GM19468 (cell line): ENCODE measurements around the gene NUDCD3.
"Not testable (repeated sequence)": the region's sequence is repeated elsewhere in the genome, so short reads cannot be mapped to it uniquely, and the experiment has no call there.

Source experiments
- ATAC-seq: cut with Tn5 transposase; IDR thresholded peaks from one replicate; pipeline ENCODE4 v1.9.1; 2021; ENCODE audit warnings: mild to moderate bottlenecking, moderate library complexity, moderate number of reproducible peaks; ENCODE audit not compliant: unreplicated experiment; ENCODE audit errors: extremely low read depth

NUDCD3 gene

GRCh38 chr7:44519546-44519945 lies 29.1 kb upstream of the NUDCD3 start:
- ATAC-seq = no peak

GRCh38 chr7:44518761-44519160 lies 28.3 kb upstream of the NUDCD3 start:
- no peak for ATAC-seq

GRCh38 chr7:44517175-44517574 lies 26.7 kb upstream of the NUDCD3 start:
- ATAC-seq = no peak

DNA sequence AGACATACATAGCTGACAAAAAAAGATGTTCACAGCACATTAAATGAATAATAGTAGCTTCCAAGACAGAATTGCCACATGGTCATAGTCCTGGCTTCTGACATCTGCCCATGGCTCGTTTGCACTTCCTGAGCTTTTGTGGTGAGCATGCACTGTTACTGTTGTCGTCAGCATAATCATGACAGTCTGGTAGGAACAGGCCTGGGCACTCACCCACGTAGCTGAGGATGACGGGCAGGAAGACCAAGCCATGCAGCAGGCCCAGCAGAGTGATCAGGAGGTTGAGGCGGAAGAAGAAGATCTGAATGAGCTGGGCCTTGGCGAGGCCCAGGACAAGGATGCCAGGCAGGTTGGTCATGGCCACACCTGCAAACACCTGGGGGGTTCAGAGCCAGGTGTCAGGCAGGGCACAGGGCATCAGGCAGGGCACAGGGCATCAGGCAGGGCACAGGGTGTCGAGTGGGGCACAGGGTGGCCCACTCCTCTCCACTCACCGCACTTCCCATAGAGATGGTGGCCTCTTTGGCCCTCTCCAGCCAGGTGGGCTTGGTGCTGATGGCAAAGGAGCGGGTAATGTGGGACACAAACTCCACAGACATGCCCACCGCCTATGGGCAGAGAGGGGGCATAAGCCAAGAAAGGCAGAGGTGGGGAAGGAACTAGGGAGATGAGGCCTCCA lies 25.3 kb upstream of the NUDCD3 start:
- ATAC-seq = no peak

- ATAC-seq = no peak
Observed at GRCh38 chr7:44512736-44513135, 22.3 kb upstream of the NUDCD3 start.

- ATAC-seq = no peak
Observed at GRCh38 chr7:44511863-44512468, 21.5 kb upstream of the NUDCD3 start.

GRCh38 chr7:44511236-44511635 lies 20.8 kb upstream of the NUDCD3 start:
- ATAC-seq = no peak

GRCh38 chr7:44508328-44509030 lies 18.0 kb upstream of the NUDCD3 start:
- no peak for ATAC-seq

DNA sequence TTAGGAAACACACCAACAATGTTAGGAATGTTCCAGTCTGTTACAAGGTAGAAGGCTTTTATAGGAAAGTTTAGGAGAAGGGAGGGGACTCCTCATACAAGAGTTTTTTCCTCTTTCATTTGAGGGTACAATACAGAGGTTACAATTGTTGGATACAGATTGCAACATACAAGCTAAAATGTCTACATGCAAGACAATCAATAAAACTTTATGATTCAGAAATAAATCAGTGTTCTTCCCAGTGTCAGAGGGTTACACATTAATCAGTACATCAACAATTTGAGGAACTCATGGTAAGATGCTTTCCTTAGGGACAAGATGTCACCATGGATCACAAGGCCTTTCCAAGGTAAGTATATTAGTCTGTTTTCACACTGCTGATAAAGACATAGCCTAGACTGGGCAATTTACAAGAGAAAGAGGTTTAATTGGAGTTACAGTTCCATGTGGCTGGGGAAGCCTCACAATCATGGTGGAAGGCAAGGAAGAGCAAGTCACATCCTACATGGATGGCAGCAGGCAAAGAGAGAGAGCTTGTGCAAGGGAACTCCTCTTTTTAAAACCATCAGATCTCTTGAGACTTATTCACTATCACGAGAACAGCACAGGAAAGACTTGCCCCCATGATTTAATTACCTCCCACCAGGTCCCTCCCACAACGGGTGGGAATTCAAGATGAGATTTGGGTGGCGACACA lies 16.3 kb upstream of the NUDCD3 start:
- ATAC-seq = not testable (repeated sequence)

GRCh38 chr7:44505595-44505994 lies 15.1 kb upstream of the NUDCD3 start:
- no peak for ATAC-seq

DNA sequence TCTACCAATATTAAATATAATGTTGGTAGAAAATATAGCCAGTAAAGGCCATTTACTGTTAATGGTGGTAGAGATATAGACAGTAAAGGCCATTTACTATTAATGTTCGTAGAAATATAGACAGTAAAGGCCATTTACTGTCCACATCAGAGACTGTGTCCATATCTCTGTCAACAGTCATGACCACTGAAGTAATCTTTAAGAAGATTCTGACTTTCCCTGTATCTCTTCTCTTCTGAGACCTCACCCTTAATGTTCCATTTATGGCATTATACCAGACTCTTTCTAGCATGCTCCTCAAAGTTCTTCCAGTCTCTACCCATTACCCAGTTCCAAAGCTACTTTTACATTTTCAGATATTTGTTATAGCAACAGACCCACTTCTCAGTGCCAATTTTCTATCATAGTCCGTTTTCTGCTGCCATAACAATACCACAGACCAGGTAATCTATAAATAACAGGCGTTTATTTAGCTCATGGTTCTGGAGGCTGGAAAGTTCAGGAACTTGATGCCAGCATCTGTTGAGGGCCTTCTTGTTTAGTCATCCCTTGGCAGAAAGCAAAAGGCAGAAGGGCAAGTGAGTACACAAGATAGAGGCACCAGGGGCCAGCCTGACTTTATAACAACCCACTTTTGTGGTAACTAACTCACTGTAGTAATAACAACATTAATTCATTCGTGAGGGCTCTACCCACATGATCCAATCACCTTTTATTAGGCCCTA lies 7.9 kb upstream of the NUDCD3 start:
- no peak for ATAC-seq

DNA sequence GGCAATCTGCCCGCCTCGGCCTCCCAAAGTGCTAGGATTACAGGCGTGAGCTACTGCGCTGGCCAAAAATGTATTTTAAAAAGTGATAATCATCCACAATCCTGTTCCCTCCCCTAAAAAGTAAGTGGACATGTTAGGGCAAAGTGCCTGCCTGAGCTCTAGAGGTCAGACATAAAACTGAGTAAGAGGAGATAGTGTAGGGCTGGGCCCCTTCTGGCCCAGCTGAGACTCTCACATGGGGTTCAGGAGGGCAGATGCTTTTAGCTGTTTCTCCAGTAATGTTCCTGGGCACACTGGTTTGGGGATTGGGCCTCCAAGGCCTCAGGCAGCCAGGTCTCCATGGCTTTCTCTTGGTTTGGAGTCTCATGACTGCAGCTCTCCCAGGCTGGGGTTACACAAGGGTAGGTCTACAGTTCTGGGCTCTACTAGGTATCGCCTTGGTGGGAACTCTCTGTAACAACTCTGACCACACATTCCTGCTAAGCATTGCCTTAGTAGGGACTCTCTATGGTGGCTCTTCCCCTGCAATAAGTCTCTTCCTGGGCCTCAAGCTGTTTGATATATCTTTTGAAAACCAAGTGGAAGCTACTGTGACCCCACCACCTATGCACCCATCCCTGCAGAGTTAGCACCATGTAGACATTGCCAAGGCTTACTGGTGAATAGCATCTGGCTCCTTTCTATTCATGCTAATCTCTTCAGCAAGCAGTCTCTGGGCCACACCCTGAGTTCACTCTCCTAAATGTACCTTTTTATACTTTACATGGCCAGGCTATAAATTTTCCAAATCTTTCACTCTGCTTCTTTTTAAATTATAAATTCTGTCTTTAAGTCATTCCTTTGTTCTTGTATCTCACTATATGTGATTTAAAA lies 6.9 kb upstream of the NUDCD3 start:
- no peak for ATAC-seq

GRCh38 chr7:44496385-44496784 lies 5.9 kb upstream of the NUDCD3 start:
- ATAC-seq = no peak

GRCh38 chr7:44494960-44495359 lies 4.5 kb upstream of the NUDCD3 start:
- ATAC-seq = no peak

DNA sequence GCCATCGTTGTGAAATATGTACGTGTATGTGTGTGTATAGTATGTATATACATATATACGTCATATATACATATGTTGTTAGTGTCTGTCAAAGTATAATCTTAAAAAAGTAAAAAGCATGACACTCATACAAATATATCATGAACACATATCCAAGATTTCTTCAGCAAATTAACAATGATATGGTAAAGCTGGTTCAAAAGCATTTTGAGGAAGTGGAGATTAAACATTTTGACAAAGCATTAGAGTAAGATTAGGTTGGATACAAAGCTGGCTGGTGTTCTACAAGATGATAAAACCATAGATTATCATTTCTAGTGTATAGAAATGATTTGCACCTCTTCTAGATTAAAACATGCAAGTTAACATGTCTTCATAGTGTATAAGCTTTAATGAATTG lies 771 bp upstream of the NUDCD3 start:
- no peak for ATAC-seq

GRCh38 chr7:44489955-44490350 lies 505 bp downstream of the NUDCD3 start:
- peak; percentile 8 for ATAC-seq

GRCh38 chr7:44488955-44489354 lies 1.5 kb downstream of the NUDCD3 start:
- no peak for ATAC-seq

- no peak for ATAC-seq
Observed at GRCh38 chr7:44486693-44487092, 3.8 kb downstream of the NUDCD3 start.

DNA sequence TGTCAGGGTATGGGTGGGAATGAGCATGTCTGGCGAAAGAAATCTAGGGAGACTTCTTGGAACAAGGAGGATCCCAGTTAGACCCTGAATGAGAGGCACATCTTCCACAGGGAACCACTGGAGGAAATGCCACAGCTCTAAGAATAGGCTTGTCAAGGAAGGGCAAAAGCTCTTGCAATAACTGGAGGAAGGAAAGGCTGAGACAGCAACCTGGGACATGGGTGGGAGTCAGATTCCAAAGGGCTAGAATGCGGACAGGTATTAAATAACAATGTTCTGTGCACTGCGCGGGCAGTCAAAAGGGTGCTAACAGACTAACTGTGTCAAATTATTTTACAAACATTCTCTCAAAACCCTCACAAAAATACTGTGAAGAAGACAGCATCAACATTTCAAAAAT lies 4.5 kb downstream of the NUDCD3 start:
- no peak for ATAC-seq
